HEK293 (cell line): ENCODE data around the gene DOK5.

Experiments
- CTCF ChIA-PET: fragments of 350-600 bp; formaldehyde crosslinking; extraction: SDS; loops from one replicate; lab custom pipeline; 2021; ENCODE audit warnings: antibody characterized with exemption; lab: Yijun Ruan, JAX
- POLR2A ChIA-PET: fragments of 300-600 bp; formaldehyde crosslinking; extraction: SDS; loops from one replicate; lab custom pipeline; 2020; ENCODE audit warnings: antibody characterized with exemption, inconsistent platforms; lab: Yijun Ruan, JAX
- H3K27ac ChIP-seq: fragments of 200-500 bp; sonication (Bioruptor generic); 2 replicates; pipeline ENCODE4 v1.5.1; 2014; ENCODE audit warnings: low read depth, low read length, control low read depth, inconsistent platforms; ENCODE audit errors: extremely low read depth
- H3K36me3 ChIP-seq, 2 experiments: fragments of 200-500 bp in 1 of 2; sonication (Bioruptor generic) in 1 of 2; 1 replicate in 1 of 2; 2 replicates in 1 of 2; pipeline ENCODE4 v1.5.1; 2014 to 2017; ENCODE audit warnings: inconsistent platforms in 2 of 2, low read length in 2 of 2; ENCODE audit not compliant: control insufficient read depth in 2 of 2, insufficient read depth in 1 of 2
- H3K4me1 ChIP-seq: fragments of 200-500 bp; sonication (Bioruptor generic); 2 replicates; pipeline ENCODE4 v1.5.1; 2014; ENCODE audit warnings: mild to moderate bottlenecking, low read length, inconsistent platforms; ENCODE audit not compliant: control insufficient read depth, insufficient read depth
- H3K4me3 ChIP-seq: 2 replicates; pipeline ENCODE4 v1.5.1; 2011; ENCODE audit warnings: low read depth, mild to moderate bottlenecking, control low read depth, low read length, moderate library complexity
- H3K9me3 ChIP-seq: fragments of 200-500 bp; sonication (Bioruptor generic); 2 replicates; pipeline ENCODE4 v1.5.1; 2014; ENCODE audit warnings: low read depth, low read length, inconsistent platforms; ENCODE audit not compliant: control insufficient read depth, insufficient read depth
- KLF1 ChIP-seq: fragments of 450-650 bp; formaldehyde crosslinking; IDR thresholded peaks from 2 replicates; pipeline ENCODE4 v1.5.1; 2016; ENCODE audit warnings: missing biosample characterization, missing genetic modification characterization
- MYNN ChIP-seq: fragments of 450-650 bp; formaldehyde crosslinking; IDR thresholded peaks from 2 replicates; pipeline ENCODE4 v1.5.1; 2016; ENCODE audit warnings: missing biosample characterization, missing genetic modification characterization, borderline replicate concordance
- ZBTB20 ChIP-seq: fragments of 450-650 bp; formaldehyde crosslinking; IDR thresholded peaks from 2 replicates; pipeline ENCODE4 v1.5.1; 2016; ENCODE audit warnings: missing biosample characterization, missing genetic modification characterization
- ZBTB7A ChIP-seq: fragments of 450-650 bp; formaldehyde crosslinking; IDR thresholded peaks from 2 replicates; pipeline ENCODE4 v1.5.1; 2016; ENCODE audit warnings: low read depth, missing biosample characterization, missing genetic modification characterization
- ZFP69B ChIP-seq: fragments of 450-650 bp; formaldehyde crosslinking; IDR thresholded peaks from 2 replicates; pipeline ENCODE4 v1.5.1; 2016; ENCODE audit warnings: missing biosample characterization, missing genetic modification characterization
- ZNF138 ChIP-seq: fragments of 450-650 bp; formaldehyde crosslinking; IDR thresholded peaks from 2 replicates; pipeline ENCODE4 v1.5.1; 2016; ENCODE audit warnings: missing biosample characterization, missing genetic modification characterization, borderline replicate concordance
- ZNF23 ChIP-seq: fragments of 450-650 bp; formaldehyde crosslinking; IDR thresholded peaks from 2 replicates; pipeline ENCODE4 v1.5.1; 2016; ENCODE audit warnings: missing biosample characterization, missing genetic modification characterization, borderline replicate concordance
- ZNF239 ChIP-seq: fragments of 450-650 bp; formaldehyde crosslinking; IDR thresholded peaks from 2 replicates; pipeline ENCODE4 v1.5.1; 2016; ENCODE audit warnings: missing biosample characterization, missing genetic modification characterization
- ZNF26 ChIP-seq: fragments of 450-650 bp; formaldehyde crosslinking; IDR thresholded peaks from 2 replicates; pipeline ENCODE4 v1.5.1; 2016; ENCODE audit warnings: missing biosample characterization, missing genetic modification characterization
- ZNF266 ChIP-seq: fragments of 450-650 bp; formaldehyde crosslinking; IDR thresholded peaks from 2 replicates; pipeline ENCODE4 v1.5.1; 2016; ENCODE audit warnings: missing biosample characterization, missing genetic modification characterization, low read depth
- ZNF280C ChIP-seq: fragments of 450-650 bp; formaldehyde crosslinking; IDR thresholded peaks from 2 replicates; pipeline ENCODE4 v1.5.1; 2016; ENCODE audit warnings: missing biosample characterization, missing genetic modification characterization
- ZNF341 ChIP-seq: fragments of 450-650 bp; formaldehyde crosslinking; IDR thresholded peaks from 2 replicates; pipeline ENCODE4; 2016; ENCODE audit warnings: low read depth, missing biosample characterization, missing genetic modification characterization
- ZNF623 ChIP-seq: fragments of 450-650 bp; formaldehyde crosslinking; IDR thresholded peaks from 2 replicates; pipeline ENCODE4 v1.5.1; 2016; ENCODE audit warnings: missing biosample characterization, missing genetic modification characterization
- ZNF677 ChIP-seq: fragments of 450-650 bp; IDR thresholded peaks from 2 replicates; pipeline ENCODE4 v1.5.0; 2018; ENCODE audit warnings: missing biosample characterization, mild to moderate bottlenecking, missing genetic modification characterization, moderate library complexity
- ZSCAN18 ChIP-seq: fragments of 450-650 bp; formaldehyde crosslinking; IDR thresholded peaks from 2 replicates; pipeline ENCODE4 v1.5.1; 2016; ENCODE audit warnings: missing biosample characterization, missing genetic modification characterization
- TF ChIP-seq, protein P1 (sequence below): fragments of 450-650 bp; formaldehyde crosslinking; conservative IDR thresholded peaks from 2 replicates; pipeline ENCODE4 v1.5.1; 2016; ENCODE audit warnings: low read depth, missing biosample characterization, missing genetic modification characterization

DOK5 gene

GRCh38 chr20:54472607-54473006 is 2.8 kb upstream of the DOK5 start:
- ChIA-PET POLR2A (no interaction called here), CTCF (no interaction called here)

DNA sequence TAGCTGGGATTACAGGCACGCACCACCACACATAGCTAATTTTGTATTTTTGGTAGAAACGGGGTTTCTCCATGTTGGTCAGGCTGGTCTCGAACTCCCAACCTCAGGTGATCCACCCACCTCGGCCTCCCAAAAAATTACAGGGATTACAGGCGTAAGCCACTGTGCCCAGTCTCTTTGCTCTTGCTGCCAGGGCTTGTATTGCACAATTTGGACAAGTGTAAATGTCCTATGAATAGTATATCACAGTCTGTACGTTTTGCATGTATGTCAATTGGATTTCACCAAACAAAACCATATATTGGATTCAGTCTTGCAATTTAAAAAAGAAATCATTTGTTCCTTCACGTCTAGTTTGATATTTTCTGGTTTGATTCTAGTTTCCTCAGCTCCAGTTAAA is 2.1 kb upstream of the DOK5 start:
- Histone ChIP-seq H3K9me3 (no peaks in the 10 kb centered on the region), H3K36me3 (no peaks in the 10 kb centered on the region)
- no peak for TF ChIP-seq ZFP69B
- no peak for TF ChIP-seq KLF1
- no peak for TF ChIP-seq ZNF26
- TF ChIP-seq ZNF138 (tag by site-specific recombination): no peak
- no peak for TF ChIP-seq ZNF266 (tag by site-specific recombination)
- TF ChIP-seq ZNF280C (tag by site-specific recombination): no peak
- no peak for TF ChIP-seq ZSCAN18
- no peak for TF ChIP-seq MYNN (tag by site-specific recombination)
- no peak for TF ChIP-seq ZNF677 (tag by site-specific recombination)
- TF ChIP-seq ZNF239 (tag by site-specific recombination): no peak
- TF ChIP-seq, all 188 proteins: peak for 0
- CTCF ChIA-PET: no interaction called here
- Histone ChIP-seq H3K4me3 (no peak overlapping the region), H3K4me1 (no peaks in the 10 kb centered on the region), H3K27ac (no peak overlapping the region)
- POLR2A ChIA-PET: no interaction called here

More at GRCh38 chr20:54472607-54473006, 2.8 kb upstream of the DOK5 start:
- TF ChIP-seq, protein P1, sequence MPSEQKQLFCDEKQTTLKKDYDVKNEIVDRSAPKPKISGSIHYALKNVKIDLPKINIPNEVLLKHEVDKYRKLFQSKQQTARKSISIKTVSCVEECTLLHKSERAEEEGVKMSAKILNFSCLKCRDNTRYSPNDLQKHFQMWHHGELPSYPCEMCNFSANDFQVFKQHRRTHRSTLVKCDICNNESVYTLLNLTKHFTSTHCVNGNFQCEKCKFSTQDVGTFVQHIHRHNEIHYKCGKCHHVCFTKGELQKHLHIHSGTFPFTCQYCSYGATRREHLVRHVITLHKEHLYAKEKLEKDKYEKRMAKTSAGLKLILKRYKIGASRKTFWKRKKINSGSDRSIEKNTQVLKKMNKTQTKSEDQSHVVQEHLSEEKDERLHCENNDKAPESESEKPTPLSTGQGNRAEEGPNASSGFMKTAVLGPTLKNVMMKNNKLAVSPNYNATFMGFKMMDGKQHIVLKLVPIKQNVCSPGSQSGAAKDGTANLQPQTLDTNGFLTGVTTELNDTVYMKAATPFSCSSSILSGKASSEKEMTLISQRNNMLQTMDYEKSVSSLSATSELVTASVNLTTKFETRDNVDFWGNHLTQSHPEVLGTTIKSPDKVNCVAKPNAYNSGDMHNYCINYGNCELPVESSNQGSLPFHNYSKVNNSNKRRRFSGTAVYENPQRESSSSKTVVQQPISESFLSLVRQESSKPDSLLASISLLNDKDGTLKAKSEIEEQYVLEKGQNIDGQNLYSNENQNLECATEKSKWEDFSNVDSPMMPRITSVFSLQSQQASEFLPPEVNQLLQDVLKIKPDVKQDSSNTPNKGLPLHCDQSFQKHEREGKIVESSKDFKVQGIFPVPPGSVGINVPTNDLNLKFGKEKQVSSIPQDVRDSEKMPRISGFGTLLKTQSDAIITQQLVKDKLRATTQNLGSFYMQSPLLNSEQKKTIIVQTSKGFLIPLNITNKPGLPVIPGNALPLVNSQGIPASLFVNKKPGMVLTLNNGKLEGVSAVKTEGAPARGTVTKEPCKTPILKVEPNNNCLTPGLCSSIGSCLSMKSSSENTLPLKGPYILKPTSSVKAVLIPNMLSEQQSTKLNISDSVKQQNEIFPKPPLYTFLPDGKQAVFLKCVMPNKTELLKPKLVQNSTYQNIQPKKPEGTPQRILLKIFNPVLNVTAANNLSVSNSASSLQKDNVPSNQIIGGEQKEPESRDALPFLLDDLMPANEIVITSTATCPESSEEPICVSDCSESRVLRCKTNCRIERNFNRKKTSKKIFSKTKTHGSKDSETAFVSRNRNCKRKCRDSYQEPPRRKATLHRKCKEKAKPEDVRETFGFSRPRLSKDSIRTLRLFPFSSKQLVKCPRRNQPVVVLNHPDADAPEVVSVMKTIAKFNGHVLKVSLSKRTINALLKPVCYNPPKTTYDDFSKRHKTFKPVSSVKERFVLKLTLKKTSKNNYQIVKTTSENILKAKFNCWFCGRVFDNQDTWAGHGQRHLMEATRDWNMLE (tag by site-specific recombination): no peak
- TF ChIP-seq ZBTB20 (no peak), ZBTB7A (no peak), ZNF341 (tag by site-specific recombination) (no peak), ZNF623 (tag by site-specific recombination) (no peak), ZNF23 (no peak)
- H3K36me3 ChIP-seq: no peaks in the 10 kb centered on the region
- H3K4me1 ChIP-seq: no peaks in the 10 kb centered on the region
- no peak overlapping the region for H3K27ac ChIP-seq
- no peak overlapping the region for H3K4me3 ChIP-seq
- no peaks in the 10 kb centered on the region for H3K9me3 ChIP-seq
